Measurements from ENCODE around the gene RHOJ. TPM values are rescaled to one million over a fixed set of nuclear protein-coding genes. Genes with fewer than 3 reads are reported as not detected.

The RHOJ gene
- total RNA-seq, 1 donor from 2014 or later: 12.9 TPM

DNA sequence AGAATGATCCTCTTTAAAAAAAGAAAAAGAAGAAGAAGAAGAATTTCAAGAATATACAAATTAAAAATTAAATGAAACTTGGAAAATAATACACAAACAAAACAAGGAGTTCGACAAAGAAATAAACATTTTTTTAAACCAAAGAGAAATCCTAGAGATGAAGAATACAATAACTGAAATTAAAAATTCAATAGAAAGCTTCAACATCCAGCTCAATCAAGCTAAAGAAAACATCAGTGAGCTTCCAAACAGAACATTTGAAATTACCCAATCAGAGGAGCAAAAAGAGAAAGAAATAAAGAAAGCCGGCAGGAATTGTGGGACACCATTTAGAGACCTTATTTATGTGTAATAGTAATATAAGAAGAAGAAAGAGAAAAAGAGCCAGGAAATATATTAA lies 37.2 kb upstream of the RHOJ start:
- Histone ChIP-seq H3K4me3 (no peak overlapping the region), H3K36me3 (no peaks in the 10 kb centered on the region), H3K27me3 (no peaks in the 10 kb centered on the region), H3K4me1 (no peaks in the 10 kb centered on the region), H3K27ac (no peak overlapping the region), H3K9me3 (peaks cover 0 to 17% of the 10 kb centered on the region in 2 donors)
- DNase-seq (ENCODE audit: low spot score in 2 of 2): no peak
- TF ChIP-seq, protein P1, sequence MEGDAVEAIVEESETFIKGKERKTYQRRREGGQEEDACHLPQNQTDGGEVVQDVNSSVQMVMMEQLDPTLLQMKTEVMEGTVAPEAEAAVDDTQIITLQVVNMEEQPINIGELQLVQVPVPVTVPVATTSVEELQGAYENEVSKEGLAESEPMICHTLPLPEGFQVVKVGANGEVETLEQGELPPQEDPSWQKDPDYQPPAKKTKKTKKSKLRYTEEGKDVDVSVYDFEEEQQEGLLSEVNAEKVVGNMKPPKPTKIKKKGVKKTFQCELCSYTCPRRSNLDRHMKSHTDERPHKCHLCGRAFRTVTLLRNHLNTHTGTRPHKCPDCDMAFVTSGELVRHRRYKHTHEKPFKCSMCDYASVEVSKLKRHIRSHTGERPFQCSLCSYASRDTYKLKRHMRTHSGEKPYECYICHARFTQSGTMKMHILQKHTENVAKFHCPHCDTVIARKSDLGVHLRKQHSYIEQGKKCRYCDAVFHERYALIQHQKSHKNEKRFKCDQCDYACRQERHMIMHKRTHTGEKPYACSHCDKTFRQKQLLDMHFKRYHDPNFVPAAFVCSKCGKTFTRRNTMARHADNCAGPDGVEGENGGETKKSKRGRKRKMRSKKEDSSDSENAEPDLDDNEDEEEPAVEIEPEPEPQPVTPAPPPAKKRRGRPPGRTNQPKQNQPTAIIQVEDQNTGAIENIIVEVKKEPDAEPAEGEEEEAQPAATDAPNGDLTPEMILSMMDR (IDR thresholded peaks at IDR 0.05): no peak
- intact Hi-C loops (cut with DNase I): no loop called here

DNA sequence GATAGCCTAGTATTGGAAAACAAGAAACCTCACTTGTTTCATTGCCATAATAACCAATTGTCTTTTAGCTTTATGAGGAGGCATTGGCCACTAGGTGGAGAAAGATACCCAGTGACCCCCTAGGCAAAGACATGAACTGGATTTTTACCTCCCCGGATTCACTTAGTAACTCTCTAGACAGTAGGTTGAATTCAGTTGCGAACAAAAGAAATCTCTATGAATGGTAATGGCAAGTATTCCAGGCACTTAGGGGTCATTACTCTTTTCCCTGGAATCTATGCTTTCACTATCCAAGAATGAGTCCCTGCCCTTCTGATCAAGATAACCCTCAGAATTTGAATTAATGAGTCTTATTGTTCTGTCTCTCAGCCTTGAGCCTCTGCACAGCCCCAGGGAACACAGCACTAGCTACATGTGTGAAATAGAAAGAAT lies 29.5 kb upstream of the RHOJ start:
- Histone ChIP-seq H3K4me3 (no peak overlapping the region), H3K4me1 (peaks cover 0 to 5% of the 10 kb centered on the region in 2 donors), H3K27me3 (no peaks in the 10 kb centered on the region), H3K36me3 (no peaks in the 10 kb centered on the region), H3K27ac (no peak overlapping the region), H3K9me3 (no peaks in the 10 kb centered on the region)
- intact Hi-C loops (cut with DNase I): loop anchor here (1.0 to 10.0 kb wide), 2 partner anchors 102 to 190 kb away; no protein-coding TSS in a partner anchor
- TF ChIP-seq, protein P1 (IDR thresholded peaks at IDR 0.05): peak; percentile 31 to 65 (median 40)
- no peak for DNase-seq (ENCODE audit: low spot score in 2 of 2)

DNA sequence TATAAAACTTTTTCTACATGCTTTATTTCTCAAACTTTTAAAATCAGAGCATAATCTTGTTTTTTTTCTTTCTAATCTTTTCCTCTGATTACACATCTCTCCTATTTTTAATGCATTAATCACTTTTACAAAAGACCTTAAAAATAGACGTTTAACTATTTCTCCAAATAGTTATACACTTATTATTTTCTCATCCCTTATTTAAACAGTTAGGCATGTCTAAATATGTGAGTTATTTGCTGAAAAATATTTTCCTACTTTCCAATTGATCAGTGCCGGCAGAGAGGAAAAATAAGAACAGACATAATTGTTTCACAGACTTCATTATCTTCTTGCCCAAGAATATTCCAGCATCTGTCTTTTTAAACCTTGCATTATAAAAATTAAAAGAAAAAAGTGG lies 28.7 kb upstream of the RHOJ start:
- H3K4me3 ChIP-seq: no peak overlapping the region
- no peaks in the 10 kb centered on the region for H3K27me3 ChIP-seq
- no peak overlapping the region for H3K27ac ChIP-seq
- no peaks in the 10 kb centered on the region for H3K9me3 ChIP-seq
- no peaks in the 10 kb centered on the region for H3K36me3 ChIP-seq
- TF ChIP-seq, protein P1 (IDR thresholded peaks at IDR 0.05): no peak
- no peak for DNase-seq (ENCODE audit: low spot score in 2 of 2)
- peaks cover 0 to 5% of the 10 kb centered on the region in 2 donors for H3K4me1 ChIP-seq
- intact Hi-C loops (cut with DNase I): loop anchor here (10.0 kb wide), 1 partner anchor 189 kb away; no protein-coding TSS in a partner anchor

DNA sequence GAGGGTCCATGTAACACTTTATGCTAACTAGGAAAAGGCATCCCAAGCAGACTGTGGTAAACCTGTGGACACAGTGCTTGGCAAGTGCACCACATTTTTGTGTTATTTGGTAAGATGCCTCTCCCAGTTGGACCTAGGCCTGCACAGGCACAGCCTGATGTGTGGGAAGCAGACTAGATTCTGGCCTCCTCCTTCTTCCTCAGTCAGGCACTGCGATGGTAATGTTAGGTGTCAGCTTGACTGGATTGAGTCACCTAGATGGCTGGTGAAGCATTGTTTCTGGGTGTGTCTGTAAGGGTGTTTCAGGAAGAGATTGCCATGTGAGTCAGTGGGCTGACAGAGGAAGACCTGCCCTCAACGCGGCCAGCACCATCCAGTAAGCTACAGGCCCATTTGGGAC lies 25.3 kb upstream of the RHOJ start:
- no peak overlapping the region for H3K4me3 ChIP-seq
- peak overlapping the region in 1 of 2 donors; percentile 58 for H3K27ac ChIP-seq
- H3K27me3 ChIP-seq: no peaks in the 10 kb centered on the region
- peaks cover 0 to 5% of the 10 kb centered on the region in 2 donors for H3K4me1 ChIP-seq
- H3K9me3 ChIP-seq: no peaks in the 10 kb centered on the region
- TF ChIP-seq, protein P1 (IDR thresholded peaks at IDR 0.05): no peak
- no peaks in the 10 kb centered on the region for H3K36me3 ChIP-seq
- intact Hi-C loops (cut with DNase I): loop anchor here (2.0 to 10.0 kb wide), 2 partner anchors 26 to 186 kb away; partner anchors contain the start of gene RHOJ
- DNase-seq (ENCODE audit: low spot score in 2 of 2): no peak

DNA sequence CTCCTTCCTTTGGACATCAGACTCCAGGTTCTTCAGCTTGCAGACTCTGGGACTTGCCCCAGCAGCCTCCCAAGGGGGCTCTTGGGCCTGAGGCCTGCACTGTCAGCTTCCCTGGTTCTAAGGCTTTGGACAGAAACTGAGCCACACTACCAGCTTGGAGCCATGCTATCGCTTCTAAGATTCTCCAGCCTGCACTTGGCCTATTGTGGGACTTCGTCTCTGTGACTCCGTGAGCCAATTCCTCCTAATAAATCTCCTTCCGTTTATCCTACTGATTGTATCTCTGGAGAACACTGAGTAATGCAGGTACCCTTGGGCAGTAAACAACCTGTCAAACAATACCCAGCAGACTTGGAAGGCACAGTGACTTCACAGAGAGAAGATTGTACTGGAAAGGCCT lies 24.9 kb upstream of the RHOJ start:
- H3K27ac ChIP-seq: peak overlapping the region; percentile 15 to 58
- H3K9me3 ChIP-seq: no peaks in the 10 kb centered on the region
- TF ChIP-seq, protein P1 (IDR thresholded peaks at IDR 0.05): no peak
- H3K27me3 ChIP-seq: no peaks in the 10 kb centered on the region
- no peaks in the 10 kb centered on the region for H3K36me3 ChIP-seq
- peaks cover 0 to 5% of the 10 kb centered on the region in 2 donors for H3K4me1 ChIP-seq
- no peak overlapping the region for H3K4me3 ChIP-seq
- no peak for DNase-seq (ENCODE audit: low spot score in 2 of 2)
- intact Hi-C loops (cut with DNase I): loop anchor here (2.0 to 10.0 kb wide), 2 partner anchors 25 to 185 kb away; partner anchors contain the start of gene RHOJ

DNA sequence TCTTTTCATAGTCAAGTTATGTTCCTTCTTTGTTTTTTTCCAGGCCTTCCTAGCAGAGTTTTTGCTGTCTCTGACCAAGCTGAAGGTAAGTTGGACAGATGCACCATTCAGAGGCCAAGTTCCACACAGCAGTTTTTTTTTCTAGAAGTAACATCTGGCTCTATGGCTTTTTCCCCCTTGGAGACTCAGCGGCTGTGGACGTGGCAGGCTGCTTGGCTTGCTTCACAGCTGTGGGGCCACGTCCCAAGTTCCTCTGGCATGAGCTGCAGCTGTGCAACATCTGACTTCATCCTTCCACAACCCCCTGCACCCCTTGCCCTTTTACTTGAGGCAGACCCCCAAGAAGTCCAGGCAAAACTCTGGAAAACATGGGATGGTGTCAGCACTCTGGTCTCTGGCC lies 24.2 kb upstream of the RHOJ start:
- peaks cover 0 to 2% of the 10 kb centered on the region in 2 donors for H3K4me1 ChIP-seq
- H3K36me3 ChIP-seq: no peaks in the 10 kb centered on the region
- no peaks in the 10 kb centered on the region for H3K27me3 ChIP-seq
- H3K4me3 ChIP-seq: no peak overlapping the region
- DNase-seq (ENCODE audit: low spot score in 2 of 2): no peak
- H3K27ac ChIP-seq: peak overlapping the region; percentile 15 to 58
- TF ChIP-seq, protein P1 (IDR thresholded peaks at IDR 0.05): no peak
- no peaks in the 10 kb centered on the region for H3K9me3 ChIP-seq
- intact Hi-C loops (cut with DNase I): no loop called here

Measured in ascending aorta (tissue), 2 donors.